HepG2 (cell line): Measurements from ENCODE around the gene MAPK8. TPM values are rescaled to one million over a fixed set of nuclear protein-coding genes. Genes with fewer than 3 reads are reported as not detected.

Experiments used
- ATAC-seq: fragments of 200-7000 bp; cut with Tn5 transposase; 3 replicates; pipeline ENCODE4 v1.9.1; 2020; ENCODE audit warnings: mild to moderate bottlenecking, moderate library complexity
- BruUV-seq: library from RNA; stranded (reverse); fragments of 400-500 nt; replicated peaks from 2 replicates; lab custom pipeline; 2021; lab: Mats Ljungman, UMichigan
- CTCF ChIA-PET: fragments of 300-600 bp; formaldehyde crosslinking; extraction: SDS; loops from one replicate; lab custom pipeline; 2021; ENCODE audit warnings: low total read pairs, inconsistent platforms, low intra/inter-chr PET ratio; lab: Yijun Ruan, JAX
- POLR2A ChIA-PET: fragments of 350-600 bp; sonication (Branson Sonifier 250); formaldehyde crosslinking; loops from one replicate; lab custom pipeline; 2020; ENCODE audit warnings: antibody characterized with exemption, inconsistent platforms; lab: Yijun Ruan, JAX
- DNase-seq: peaks from one replicate; pipeline ENCODE4 v3.0.0-alpha.2; 2015; ENCODE audit warnings: low spot score
- FAIRE-seq: peaks from 3 replicates; lab custom pipeline; 2011; peaks lifted over from hg19 to GRCh38; lab: Jason Lieb, UNC
- H2AFZ ChIP-seq: one replicate; pipeline ENCODE4 v1.6.1; 2011; ENCODE audit warnings: low read length, inconsistent platforms
- H3K27ac ChIP-seq: fragments of 300-600 bp; 3 replicates; pipeline ENCODE4 v1.8.0; 2011; ENCODE audit warnings: mixed run types, mild to moderate bottlenecking, mixed read lengths, low read length, inconsistent platforms; ENCODE audit not compliant: insufficient read depth; ENCODE audit errors: extremely low read length
- H3K27me3 ChIP-seq, 2 experiments: fragments of 200-600 bp in 1 of 2; 2 replicates in 1 of 2; 3 replicates in 1 of 2; pipeline versions ENCODE4 v1.6.0 to v1.8.0; 2011; ENCODE audit warnings: low read length in 2 of 2, mild to moderate bottlenecking in 2 of 2, moderate library complexity in 2 of 2, inconsistent platforms in 1 of 2; ENCODE audit not compliant: insufficient read depth in 2 of 2, control insufficient read depth in 1 of 2
- H3K36me3 ChIP-seq, 2 experiments: fragments of 200-600 bp in 1 of 2; replicated peaks in 1 of 2; 2 replicates in 1 of 2; 3 replicates in 1 of 2; pipeline versions ENCODE4 v1.5.1 to v1.8.0; 2011; ENCODE audit warnings: low read length in 2 of 2, inconsistent platforms in 1 of 2; ENCODE audit not compliant: insufficient read depth in 2 of 2, control insufficient read depth in 1 of 2
- H3K4me1 ChIP-seq: 2 replicates; pipeline ENCODE4 v1.5.1; 2012; ENCODE audit warnings: low read length, inconsistent platforms; ENCODE audit not compliant: insufficient read depth
- H3K4me2 ChIP-seq: 2 replicates; pipeline ENCODE4 v1.6.0; 2011; ENCODE audit warnings: low read depth, low read length, inconsistent platforms
- H3K4me3 ChIP-seq, 3 experiments: fragments of 200-600 bp in 1 of 3; sonication (generic), shearing (Covaris generic) in 1 of 3; replicated peaks in 1 of 3; 2 replicates each; pipeline ENCODE4 v1.5.1; 2011 to 2016; ENCODE audit warnings: low read length in 3 of 3, inconsistent platforms in 2 of 3, low read depth in 2 of 3, mild to moderate bottlenecking in 2 of 3, control low read depth in 1 of 3, mixed read lengths in 1 of 3; ENCODE audit not compliant: insufficient read depth in 1 of 3
- H3K79me2 ChIP-seq: one replicate; pipeline ENCODE4 v1.6.1; 2011; ENCODE audit warnings: low read length, inconsistent platforms; ENCODE audit not compliant: insufficient read depth
- H3K9ac ChIP-seq: 2 replicates; pipeline ENCODE4 v1.6.0; 2011; ENCODE audit warnings: mild to moderate bottlenecking, low read depth, low read length, inconsistent platforms; ENCODE audit not compliant: insufficient read depth
- H3K9me3 ChIP-seq: 2 replicates; pipeline ENCODE4 v1.5.1; 2012; ENCODE audit warnings: mild to moderate bottlenecking, low read length
- H4K20me1 ChIP-seq: 2 replicates; pipeline ENCODE4 v1.6.0; 2011; ENCODE audit warnings: inconsistent platforms, mild to moderate bottlenecking, low read length, moderate library complexity; ENCODE audit not compliant: insufficient read depth
- GATAD1 ChIP-seq: IDR thresholded peaks from 2 replicates; pipeline ENCODE4 v1.6.1; 2016; ENCODE audit warnings: missing genetic modification reagents, missing compliant biosample characterization
- MIER3 ChIP-seq: IDR thresholded peaks from 2 replicates; pipeline ENCODE4 v1.6.1; 2016; ENCODE audit warnings: missing compliant biosample characterization, borderline replicate concordance
- SYNCRIP ChIP-seq: fragments of 200-400 bp; formaldehyde crosslinking; IDR thresholded peaks from 2 replicates; pipeline ENCODE4 v1.6.1; 2018; ENCODE audit warnings: mild to moderate bottlenecking, low read depth, low read length; ENCODE audit not compliant: insufficient read depth
- WIZ ChIP-seq: sonication (generic); formaldehyde crosslinking; IDR thresholded peaks from 2 replicates; pipeline ENCODE4 v1.5.1; 2020; ENCODE audit warnings: mild to moderate bottlenecking, missing genetic modification reagents
- ZFP37 ChIP-seq: sonication (generic); formaldehyde crosslinking; IDR thresholded peaks from 2 replicates; pipeline ENCODE4 v1.4.0; 2020; ENCODE audit warnings: missing genetic modification reagents, borderline replicate concordance
- WGBS: methylation state at CpG from one replicate; pipeline ENCODE4 v1.1.6; 2017; ENCODE audit warnings: low lambda C conversion rate; 5-methylcytosine and 5-hydroxymethylcytosine counted together
- in situ Hi-C: cut with HindIII; loops from 2 replicates; pipeline ENCODE4 v1.10.0; 2017; ENCODE audit warnings: low pct_unique_long_range_greater_than_20kb; ENCODE audit not compliant: extremely low pct_ligation_motif_present
- intact Hi-C: fragments of 100-400 bp; cut with micrococcal nuclease; formaldehyde crosslinking; loops from one replicate; pipeline ENCODE4 v1.10.0; 2022; ENCODE audit not compliant: unreplicated experiment
- polyA plus RNA-seq, 8 experiments: library from polyadenylated mRNA; depleted of rRNA in 3 of 8; stranded (reverse) in 7 of 8; unstranded in 1 of 8; fragments of >200 nt; fragmentation: Illumina TruSeq in 4 of 8; extraction: Trizol in 4 of 8; gene quantifications; 2 replicates each; pipeline versions ENCODE4 v1.2.1 to v1.2.3, GENCODE V29; 2011 to 2016; ENCODE audit warnings: low read depth in 4 of 8, missing spikeins in 1 of 8, mixed read lengths in 1 of 8; ENCODE audit not compliant: insufficient read depth in 1 of 8
- total RNA-seq, 5 experiments: library from RNA; depleted of rRNA; stranded (reverse); fragments of >200 nt; fragmentation: Illumina TruSeq; extraction: Trizol; gene quantifications; 2 replicates each; pipeline ENCODE4 v1.2.3, GENCODE V29; 2016; ENCODE audit warnings: low read depth in 1 of 5
- TF ChIP-seq, protein P1 (sequence below): sonication (generic); formaldehyde crosslinking; IDR thresholded peaks from 2 replicates; pipeline ENCODE4 v1.4.0; 2020; ENCODE audit warnings: missing genetic modification reagents, borderline replicate concordance
- TF ChIP-seq, protein P2 (sequence below): sonication (generic); formaldehyde crosslinking; IDR thresholded peaks from 2 replicates; pipeline ENCODE4 v1.4.0; 2020; ENCODE audit warnings: low read depth, missing genetic modification reagents
- TF ChIP-seq, protein P3 (sequence below): sonication (generic); formaldehyde crosslinking; IDR thresholded peaks from 2 replicates; pipeline ENCODE4 v1.8.0; 2022; ENCODE audit warnings: missing genetic modification reagents, low read depth, mild to moderate bottlenecking, borderline replicate concordance
- TF ChIP-seq, protein P4 (sequence below): sonication (generic); formaldehyde crosslinking; IDR thresholded peaks from 2 replicates; pipeline ENCODE4 v1.5.1; 2020; ENCODE audit warnings: mild to moderate bottlenecking, missing genetic modification reagents, borderline replicate concordance
- TF ChIP-seq, protein P5 (sequence below): sonication (generic); formaldehyde crosslinking; IDR thresholded peaks from 2 replicates; pipeline ENCODE4 v1.4.0; 2020; ENCODE audit warnings: missing genetic modification reagents

Gene MAPK8
- total and polyA plus RNA-seq, 2 of the 13 experiments (the other 11 are each of a cell fraction or from before 2014, with no cell fraction given), result 41.6 to 47.3 TPM

DNA sequence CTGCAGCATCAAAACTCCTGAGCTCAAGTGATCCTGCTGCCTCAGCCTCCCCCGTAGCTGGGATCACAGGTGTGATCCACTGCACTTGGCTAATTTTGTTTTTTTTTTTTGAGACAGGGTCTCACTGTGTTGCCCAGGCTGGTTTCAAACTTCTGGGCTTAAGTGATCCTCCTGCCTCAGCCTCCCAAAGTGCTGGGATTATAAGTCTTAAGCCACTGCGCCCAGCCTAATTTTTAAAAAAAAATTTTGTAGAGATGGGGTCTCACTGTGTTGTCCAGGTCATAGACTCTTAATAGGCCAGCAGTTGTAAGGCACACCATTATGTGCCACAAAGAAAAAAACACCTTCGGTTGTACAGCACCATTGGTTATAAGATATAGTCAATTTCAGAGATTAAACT lies 122.4 kb downstream of the MAPK8 start:
- ATAC-seq, result no peak
- Histone ChIP-seq H4K20me1 (no peaks in the 10 kb centered on the region), H2AFZ (no peak overlapping the region), H3K27me3 (no peaks in the 10 kb centered on the region), H3K4me3 (no peak overlapping the region), H3K4me2 (no peak overlapping the region), H3K36me3 (peaks cover 0 to 5% of the 10 kb centered on the region in 2 experiments; a peak in 1 of 5 replicates), H3K4me1 (no peaks in the 10 kb centered on the region), H3K27ac (no peak overlapping the region), H3K79me2 (no peaks in the 10 kb centered on the region), H3K9me3 (no peaks in the 10 kb centered on the region), H3K9ac (no peak overlapping the region)
- no peak for FAIRE-seq
- in situ Hi-C loops, result no loop called here
- BruUV-seq, result no TSS peak
- ChIA-PET POLR2A (no interaction called here), CTCF (no interaction called here)
- 97% methylated on average over 3 of the region's 3 CpGs for WGBS
- intact Hi-C loops, result no loop called here
- DNase-seq, result no peak
- TF ChIP-seq ZFP37, result no peak
- TF ChIP-seq, protein P1, sequence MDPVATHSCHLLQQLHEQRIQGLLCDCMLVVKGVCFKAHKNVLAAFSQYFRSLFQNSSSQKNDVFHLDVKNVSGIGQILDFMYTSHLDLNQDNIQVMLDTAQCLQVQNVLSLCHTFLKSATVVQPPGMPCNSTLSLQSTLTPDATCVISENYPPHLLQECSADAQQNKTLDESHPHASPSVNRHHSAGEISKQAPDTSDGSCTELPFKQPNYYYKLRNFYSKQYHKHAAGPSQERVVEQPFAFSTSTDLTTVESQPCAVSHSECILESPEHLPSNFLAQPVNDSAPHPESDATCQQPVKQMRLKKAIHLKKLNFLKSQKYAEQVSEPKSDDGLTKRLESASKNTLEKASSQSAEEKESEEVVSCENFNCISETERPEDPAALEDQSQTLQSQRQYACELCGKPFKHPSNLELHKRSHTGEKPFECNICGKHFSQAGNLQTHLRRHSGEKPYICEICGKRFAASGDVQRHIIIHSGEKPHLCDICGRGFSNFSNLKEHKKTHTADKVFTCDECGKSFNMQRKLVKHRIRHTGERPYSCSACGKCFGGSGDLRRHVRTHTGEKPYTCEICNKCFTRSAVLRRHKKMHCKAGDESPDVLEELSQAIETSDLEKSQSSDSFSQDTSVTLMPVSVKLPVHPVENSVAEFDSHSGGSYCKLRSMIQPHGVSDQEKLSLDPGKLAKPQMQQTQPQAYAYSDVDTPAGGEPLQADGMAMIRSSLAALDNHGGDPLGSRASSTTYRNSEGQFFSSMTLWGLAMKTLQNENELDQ (CRISPR knock-in tag), result no peak
- TF ChIP-seq, protein P2, sequence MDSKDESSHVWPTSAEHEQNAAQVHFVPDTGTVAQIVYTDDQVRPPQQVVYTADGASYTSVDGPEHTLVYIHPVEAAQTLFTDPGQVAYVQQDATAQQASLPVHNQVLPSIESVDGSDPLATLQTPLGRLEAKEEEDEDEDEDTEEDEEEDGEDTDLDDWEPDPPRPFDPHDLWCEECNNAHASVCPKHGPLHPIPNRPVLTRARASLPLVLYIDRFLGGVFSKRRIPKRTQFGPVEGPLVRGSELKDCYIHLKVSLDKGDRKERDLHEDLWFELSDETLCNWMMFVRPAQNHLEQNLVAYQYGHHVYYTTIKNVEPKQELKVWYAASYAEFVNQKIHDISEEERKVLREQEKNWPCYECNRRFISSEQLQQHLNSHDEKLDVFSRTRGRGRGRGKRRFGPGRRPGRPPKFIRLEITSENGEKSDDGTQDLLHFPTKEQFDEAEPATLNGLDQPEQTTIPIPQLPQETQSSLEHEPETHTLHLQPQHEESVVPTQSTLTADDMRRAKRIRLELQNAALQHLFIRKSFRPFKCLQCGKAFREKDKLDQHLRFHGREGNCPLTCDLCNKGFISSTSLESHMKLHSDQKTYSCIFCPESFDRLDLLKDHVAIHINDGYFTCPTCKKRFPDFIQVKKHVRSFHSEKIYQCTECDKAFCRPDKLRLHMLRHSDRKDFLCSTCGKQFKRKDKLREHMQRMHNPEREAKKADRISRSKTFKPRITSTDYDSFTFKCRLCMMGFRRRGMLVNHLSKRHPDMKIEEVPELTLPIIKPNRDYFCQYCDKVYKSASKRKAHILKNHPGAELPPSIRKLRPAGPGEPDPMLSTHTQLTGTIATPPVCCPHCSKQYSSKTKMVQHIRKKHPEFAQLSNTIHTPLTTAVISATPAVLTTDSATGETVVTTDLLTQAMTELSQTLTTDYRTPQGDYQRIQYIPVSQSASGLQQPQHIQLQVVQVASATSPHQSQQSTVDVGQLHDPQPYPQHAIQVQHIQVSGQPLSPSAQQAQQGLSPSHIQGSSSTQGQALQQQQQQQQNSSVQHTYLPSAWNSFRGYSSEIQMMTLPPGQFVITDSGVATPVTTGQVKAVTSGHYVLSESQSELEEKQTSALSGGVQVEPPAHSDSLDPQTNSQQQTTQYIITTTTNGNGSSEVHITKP (CRISPR knock-in tag), result no peak
- TF ChIP-seq, protein P3, sequence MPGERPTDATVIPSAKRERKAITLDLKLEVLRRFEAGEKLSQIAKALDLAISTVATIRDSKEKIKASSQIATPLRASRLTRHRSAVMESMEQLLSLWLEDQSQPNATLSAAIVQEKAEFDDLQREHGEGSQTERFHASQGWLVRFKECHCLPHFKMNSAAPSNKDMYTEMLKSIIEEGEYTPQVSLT, result no peak
- TF ChIP-seq, protein P4, sequence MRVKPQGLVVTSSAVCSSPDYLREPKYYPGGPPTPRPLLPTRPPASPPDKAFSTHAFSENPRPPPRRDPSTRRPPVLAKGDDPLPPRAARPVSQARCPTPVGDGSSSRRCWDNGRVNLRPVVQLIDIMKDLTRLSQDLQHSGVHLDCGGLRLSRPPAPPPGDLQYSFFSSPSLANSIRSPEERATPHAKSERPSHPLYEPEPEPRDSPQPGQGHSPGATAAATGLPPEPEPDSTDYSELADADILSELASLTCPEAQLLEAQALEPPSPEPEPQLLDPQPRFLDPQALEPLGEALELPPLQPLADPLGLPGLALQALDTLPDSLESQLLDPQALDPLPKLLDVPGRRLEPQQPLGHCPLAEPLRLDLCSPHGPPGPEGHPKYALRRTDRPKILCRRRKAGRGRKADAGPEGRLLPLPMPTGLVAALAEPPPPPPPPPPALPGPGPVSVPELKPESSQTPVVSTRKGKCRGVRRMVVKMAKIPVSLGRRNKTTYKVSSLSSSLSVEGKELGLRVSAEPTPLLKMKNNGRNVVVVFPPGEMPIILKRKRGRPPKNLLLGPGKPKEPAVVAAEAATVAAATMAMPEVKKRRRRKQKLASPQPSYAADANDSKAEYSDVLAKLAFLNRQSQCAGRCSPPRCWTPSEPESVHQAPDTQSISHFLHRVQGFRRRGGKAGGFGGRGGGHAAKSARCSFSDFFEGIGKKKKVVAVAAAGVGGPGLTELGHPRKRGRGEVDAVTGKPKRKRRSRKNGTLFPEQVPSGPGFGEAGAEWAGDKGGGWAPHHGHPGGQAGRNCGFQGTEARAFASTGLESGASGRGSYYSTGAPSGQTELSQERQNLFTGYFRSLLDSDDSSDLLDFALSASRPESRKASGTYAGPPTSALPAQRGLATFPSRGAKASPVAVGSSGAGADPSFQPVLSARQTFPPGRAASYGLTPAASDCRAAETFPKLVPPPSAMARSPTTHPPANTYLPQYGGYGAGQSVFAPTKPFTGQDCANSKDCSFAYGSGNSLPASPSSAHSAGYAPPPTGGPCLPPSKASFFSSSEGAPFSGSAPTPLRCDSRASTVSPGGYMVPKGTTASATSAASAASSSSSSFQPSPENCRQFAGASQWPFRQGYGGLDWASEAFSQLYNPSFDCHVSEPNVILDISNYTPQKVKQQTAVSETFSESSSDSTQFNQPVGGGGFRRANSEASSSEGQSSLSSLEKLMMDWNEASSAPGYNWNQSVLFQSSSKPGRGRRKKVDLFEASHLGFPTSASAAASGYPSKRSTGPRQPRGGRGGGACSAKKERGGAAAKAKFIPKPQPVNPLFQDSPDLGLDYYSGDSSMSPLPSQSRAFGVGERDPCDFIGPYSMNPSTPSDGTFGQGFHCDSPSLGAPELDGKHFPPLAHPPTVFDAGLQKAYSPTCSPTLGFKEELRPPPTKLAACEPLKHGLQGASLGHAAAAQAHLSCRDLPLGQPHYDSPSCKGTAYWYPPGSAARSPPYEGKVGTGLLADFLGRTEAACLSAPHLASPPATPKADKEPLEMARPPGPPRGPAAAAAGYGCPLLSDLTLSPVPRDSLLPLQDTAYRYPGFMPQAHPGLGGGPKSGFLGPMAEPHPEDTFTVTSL (CRISPR knock-in tag), result no peak
- TF ChIP-seq, protein P5, sequence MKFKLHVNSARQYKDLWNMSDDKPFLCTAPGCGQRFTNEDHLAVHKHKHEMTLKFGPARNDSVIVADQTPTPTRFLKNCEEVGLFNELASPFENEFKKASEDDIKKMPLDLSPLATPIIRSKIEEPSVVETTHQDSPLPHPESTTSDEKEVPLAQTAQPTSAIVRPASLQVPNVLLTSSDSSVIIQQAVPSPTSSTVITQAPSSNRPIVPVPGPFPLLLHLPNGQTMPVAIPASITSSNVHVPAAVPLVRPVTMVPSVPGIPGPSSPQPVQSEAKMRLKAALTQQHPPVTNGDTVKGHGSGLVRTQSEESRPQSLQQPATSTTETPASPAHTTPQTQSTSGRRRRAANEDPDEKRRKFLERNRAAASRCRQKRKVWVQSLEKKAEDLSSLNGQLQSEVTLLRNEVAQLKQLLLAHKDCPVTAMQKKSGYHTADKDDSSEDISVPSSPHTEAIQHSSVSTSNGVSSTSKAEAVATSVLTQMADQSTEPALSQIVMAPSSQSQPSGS (CRISPR knock-in tag), result no peak
- no peak for TF ChIP-seq GATAD1 (CRISPR knock-in tag)
- TF ChIP-seq MIER3, result no peak
- no peak for TF ChIP-seq WIZ
- TF ChIP-seq SYNCRIP, result no peak
